Measurements from ENCODE around the gene NAT16. TPM values are rescaled to one million over a fixed set of nuclear protein-coding genes. Genes with fewer than 3 reads are reported as not detected.

NAT16 gene
- total and polyA plus RNA-seq, 9 of the 15 experiments (the other 6 are each of a cell fraction or from before 2014, with no cell fraction given), result 0.04 TPM; not detected in 8

- TF ChIP-seq NEUROD1 (IDR thresholded peaks at IDR 0.05; ENCODE audit: borderline replicate concordance, low read depth, low read length, partially characterized antibody) (peak; percentile 89), ZNF184 (CRISPR knock-in tag; IDR thresholded peaks at IDR 0.05) (no peak), AFF4 (CRISPR knock-in tag; IDR thresholded peaks at IDR 0.05) (0 out of 2 replicates have a peak, but pooled peaks have one; percentile 63), CBFA2T3 (IDR thresholded peaks at IDR 0.05) (peak; percentile 68), USF1 (CRISPR knock-in tag; IDR thresholded peaks at IDR 0.05) (peak; percentile 96), ZNF584 (CRISPR knock-in tag; IDR thresholded peaks at IDR 0.05; ENCODE audit: low read depth) (peak; percentile 86; the same call in 1 of the 2 replicates), ZNF586 (CRISPR knock-in tag; conservative IDR thresholded peaks at IDR 0.05) (no peak), MAFG (tag; conservative IDR thresholded peaks at IDR 0.05) (peak; percentile 58), CXXC5 (CRISPR knock-in tag; IDR thresholded peaks at IDR 0.05) (peak; percentile 62), HMG20B (CRISPR knock-in tag; IDR thresholded peaks at IDR 0.05) (no peak), OTX1 (CRISPR knock-in tag; IDR thresholded peaks at IDR 0.05) (no peak), TCF3 (CRISPR knock-in tag; IDR thresholded peaks at IDR 0.05) (peak; percentile 47; the same call in 1 of the 2 replicates), TAF1 (IDR thresholded peaks at IDR 0.05; ENCODE audit: control insufficient read depth, extremely low read depth, insufficient read depth, low read length, severe bottlenecking) (peak; percentile 38), BRD9 (IDR thresholded peaks at IDR 0.05; ENCODE audit: low read depth, partially characterized antibody) (peak; percentile 100), ZNF511 (CRISPR knock-in tag; IDR thresholded peaks at IDR 0.05) (no peak), ZNF282 (CRISPR knock-in tag; IDR thresholded peaks at IDR 0.05) (no peak), ELF1 (tag; IDR thresholded peaks at IDR 0.05) (peak; percentile 60; the same call in 1 of the 2 replicates), MCM3 (IDR thresholded peaks at IDR 0.05) (no peak), SFPQ (IDR thresholded peaks at IDR 0.05; ENCODE audit: low read depth, low read length) (no peak), JUND (IDR thresholded peaks at IDR 0.05; ENCODE audit: borderline replicate concordance, low read depth, low read length) (peak; percentile 100), JUND (tag; IDR thresholded peaks at IDR 0.05; ENCODE audit: borderline replicate concordance, low read depth, low read length) (peak; percentile 100), ZNF707 (CRISPR knock-in tag; conservative IDR thresholded peaks at IDR 0.05) (no peak)
Measured at GRCh38 chr7:101138213-101138870, 41.8 kb downstream of the NAT16 start (continued).
